Measurements from ENCODE around the gene TRIM29. TPM values are rescaled to one million over a fixed set of nuclear protein-coding genes. Genes with fewer than 3 reads are reported as not detected.

TRIM29 gene
- total and polyA plus RNA-seq, 9 donors, result 0.11 to 5.9 (median 1.4) TPM; not detected in 1

GRCh38 chr11:120102050-120102863 is 35.7 kb downstream of the TRIM29 start:
- intact Hi-C loops (cut with DNase I), result loop anchor here in 1 of 4 donors (10.0 kb wide), 1 partner anchor 617 kb away; no protein-coding TSS in a partner anchor
- H3K4me1 ChIP-seq (ENCODE audit: insufficient read depth), result no peaks in the 10 kb centered on the region

DNA sequence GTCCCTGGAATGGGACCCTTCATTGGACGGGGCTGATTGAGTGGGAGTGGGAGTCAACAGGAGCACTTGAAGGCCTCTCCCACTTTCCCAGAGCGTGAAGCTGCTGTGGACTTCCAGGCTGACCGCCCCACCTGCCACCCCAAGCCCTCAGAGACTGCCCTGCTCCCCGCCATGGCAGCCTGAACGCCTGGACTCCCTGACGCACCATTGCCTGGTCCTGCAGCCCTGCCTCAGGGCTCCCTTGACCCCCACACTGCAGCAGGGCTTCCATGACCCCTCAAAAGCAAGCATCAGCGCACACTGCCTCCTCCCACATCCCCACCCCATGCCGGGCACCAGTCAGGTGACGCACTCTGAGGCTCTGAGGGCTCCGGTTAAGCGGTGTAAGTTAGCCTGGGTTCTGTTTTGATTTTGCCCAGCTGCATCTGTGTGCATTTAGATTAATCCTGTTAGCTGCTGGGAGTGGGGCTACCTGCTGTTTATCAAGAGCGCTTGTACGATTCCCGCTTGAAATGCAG is 39.4 kb downstream of the TRIM29 start:
- H3K9me3 ChIP-seq, result no peaks in the 10 kb centered on the region
- WGBS, 3 donors, result 65 to 82% (median 67%) methylated on average over 14 of the region's 14 CpGs
- no peaks in the 10 kb centered on the region for H3K36me3 ChIP-seq
- intact Hi-C loops (cut with DNase I), result no loop called here
- no peaks in the 10 kb centered on the region for H3K27me3 ChIP-seq
- no peak overlapping the region for H3K4me3 ChIP-seq
- H3K27ac ChIP-seq, result no peak overlapping the region
- no peaks in the 10 kb centered on the region for H3K4me1 ChIP-seq (ENCODE audit: insufficient read depth)
- DNase-seq, result no peak
- TF ChIP-seq EP300 (IDR thresholded peaks at IDR 0.05) (no peak), POLR2A (IDR thresholded peaks at IDR 0.05) (no peak)
- TF ChIP-seq, protein P1, sequence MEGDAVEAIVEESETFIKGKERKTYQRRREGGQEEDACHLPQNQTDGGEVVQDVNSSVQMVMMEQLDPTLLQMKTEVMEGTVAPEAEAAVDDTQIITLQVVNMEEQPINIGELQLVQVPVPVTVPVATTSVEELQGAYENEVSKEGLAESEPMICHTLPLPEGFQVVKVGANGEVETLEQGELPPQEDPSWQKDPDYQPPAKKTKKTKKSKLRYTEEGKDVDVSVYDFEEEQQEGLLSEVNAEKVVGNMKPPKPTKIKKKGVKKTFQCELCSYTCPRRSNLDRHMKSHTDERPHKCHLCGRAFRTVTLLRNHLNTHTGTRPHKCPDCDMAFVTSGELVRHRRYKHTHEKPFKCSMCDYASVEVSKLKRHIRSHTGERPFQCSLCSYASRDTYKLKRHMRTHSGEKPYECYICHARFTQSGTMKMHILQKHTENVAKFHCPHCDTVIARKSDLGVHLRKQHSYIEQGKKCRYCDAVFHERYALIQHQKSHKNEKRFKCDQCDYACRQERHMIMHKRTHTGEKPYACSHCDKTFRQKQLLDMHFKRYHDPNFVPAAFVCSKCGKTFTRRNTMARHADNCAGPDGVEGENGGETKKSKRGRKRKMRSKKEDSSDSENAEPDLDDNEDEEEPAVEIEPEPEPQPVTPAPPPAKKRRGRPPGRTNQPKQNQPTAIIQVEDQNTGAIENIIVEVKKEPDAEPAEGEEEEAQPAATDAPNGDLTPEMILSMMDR (IDR thresholded peaks at IDR 0.05), result no peak

More at GRCh38 chr11:120102050-120102863, 35.7 kb downstream of the TRIM29 start:
- DNase-seq, result no peak
- TF ChIP-seq EP300 (IDR thresholded peaks at IDR 0.05), result no peak
- TF ChIP-seq, protein P1 (IDR thresholded peaks at IDR 0.05), result no peak
- no peak for TF ChIP-seq POLR2A (IDR thresholded peaks at IDR 0.05)
- Histone ChIP-seq H3K36me3 (no peaks in the 10 kb centered on the region), H3K27me3 (no peaks in the 10 kb centered on the region), H3K4me3 (no peak overlapping the region), H3K9me3 (no peaks in the 10 kb centered on the region), H3K27ac (no peak overlapping the region)
- 67 to 87% (median 75%) methylated on average over 7 to 8 of the region's 8 CpGs for WGBS, 3 donors

DNA sequence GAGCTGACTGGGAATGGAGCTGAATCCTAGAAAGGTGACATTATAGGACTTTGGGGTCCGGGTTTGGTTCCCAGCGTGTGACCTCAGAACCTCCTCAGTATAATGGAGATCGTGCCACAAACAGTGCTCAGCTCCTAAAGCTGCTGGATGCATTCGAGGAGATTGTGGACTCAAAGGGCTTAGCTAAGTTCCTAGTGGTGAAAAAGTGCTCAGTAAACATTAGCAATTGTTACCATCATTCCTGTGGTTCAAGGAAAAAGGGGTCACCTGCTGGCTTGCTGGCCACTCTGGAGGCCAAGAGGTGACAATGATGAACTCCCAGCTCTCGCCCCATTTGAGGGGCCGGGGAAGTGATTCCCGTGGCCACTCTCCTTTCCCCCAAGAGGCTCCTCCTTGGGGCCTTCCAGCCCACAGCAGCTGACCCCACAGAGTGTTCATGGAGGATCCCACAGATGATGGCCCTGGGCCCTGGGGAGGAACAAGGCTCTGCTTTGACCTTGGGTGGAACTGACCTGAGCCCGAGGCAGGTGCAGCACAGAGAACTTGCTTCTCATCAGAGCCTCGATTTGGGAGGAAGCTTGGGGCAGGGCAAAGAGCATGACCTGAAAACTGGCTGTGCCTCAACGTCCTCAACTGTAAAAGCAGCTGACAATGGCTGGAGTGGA is 40.1 kb downstream of the TRIM29 start:
- H3K9me3 ChIP-seq, result no peaks in the 10 kb centered on the region
- 63 to 77% (median 75%) methylated on average over 10 of the region's 10 CpGs for WGBS, 3 donors
- no peaks in the 10 kb centered on the region for H3K36me3 ChIP-seq
- intact Hi-C loops (cut with DNase I), result no loop called here
- no peak for TF ChIP-seq EP300 (IDR thresholded peaks at IDR 0.05)
- TF ChIP-seq, protein P1 (IDR thresholded peaks at IDR 0.05), result no peak
- H3K4me1 ChIP-seq (ENCODE audit: insufficient read depth), result no peaks in the 10 kb centered on the region
- no peak overlapping the region for H3K27ac ChIP-seq
- no peak for DNase-seq
- no peaks in the 10 kb centered on the region for H3K27me3 ChIP-seq
- H3K4me3 ChIP-seq, result no peak overlapping the region

DNA sequence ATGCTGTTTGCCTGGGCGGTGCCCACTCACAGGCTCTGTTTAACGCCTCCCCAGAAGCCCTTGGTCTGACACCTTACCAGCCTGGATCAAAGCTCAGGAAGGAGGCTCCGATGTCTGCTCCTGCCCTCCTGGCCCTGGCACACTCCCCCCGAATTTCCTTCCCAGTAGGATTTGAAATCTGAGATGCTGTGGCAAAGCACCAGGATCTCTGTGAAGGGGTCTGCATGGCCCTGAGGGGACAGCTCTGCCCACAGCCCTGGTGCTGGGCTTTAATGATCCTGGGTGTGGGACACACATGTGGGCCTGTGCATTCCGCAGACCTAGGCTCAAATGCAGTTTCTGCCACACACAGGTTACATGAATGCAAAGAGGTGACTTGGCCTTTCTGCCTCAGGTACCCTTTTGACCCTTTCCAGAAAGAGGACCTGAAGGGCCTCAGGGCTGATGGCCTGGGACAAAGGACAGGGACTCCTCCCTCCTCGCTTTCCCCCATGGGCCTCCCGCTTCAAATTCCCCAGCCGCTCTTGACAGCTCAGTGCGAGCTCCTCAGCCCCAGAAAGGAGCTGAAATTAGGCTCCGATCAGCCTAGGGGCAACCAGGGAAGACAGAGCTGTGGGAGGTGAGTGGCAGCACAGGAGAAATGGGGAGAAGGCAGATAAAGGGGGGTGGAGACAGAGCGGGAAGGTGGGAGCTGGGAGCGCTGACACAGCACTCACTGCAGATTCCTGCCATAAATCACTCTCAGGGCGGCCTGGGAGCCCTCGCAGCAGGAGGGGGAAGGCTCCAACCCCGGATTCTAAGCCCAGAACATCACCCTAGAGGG is 41.3 kb downstream of the TRIM29 start:
- H3K9me3 ChIP-seq, result no peaks in the 10 kb centered on the region
- DNase-seq, result no peak
- no peak overlapping the region for H3K27ac ChIP-seq
- no peak overlapping the region for H3K4me3 ChIP-seq
- intact Hi-C loops (cut with DNase I), result no loop called here
- 65 to 71% (median 67%) methylated on average over 15 of the region's 15 CpGs for WGBS, 3 donors
- TF ChIP-seq, protein P1 (IDR thresholded peaks at IDR 0.05), result no peak
- no peaks in the 10 kb centered on the region for H3K27me3 ChIP-seq
- no peaks in the 10 kb centered on the region for H3K4me1 ChIP-seq (ENCODE audit: insufficient read depth)
- H3K36me3 ChIP-seq, result no peaks in the 10 kb centered on the region

Measured in ovary (tissue), 9 donors.